Body of pancreas (tissue), 4 donors: ENCODE results near the gene TMEFF2. TPM values are rescaled to one million over a fixed set of nuclear protein-coding genes. Genes with fewer than 3 reads are reported as not detected.
"Not testable (repeated sequence)": the region's sequence is repeated elsewhere in the genome, so short reads cannot be mapped to it uniquely, and the experiment has no call there.

Experiments
- ATAC-seq: fragments of 150-250 bp; one replicate; pipeline ENCODE4 v1.9.1; 2016
- DNase-seq, 4 donors: peaks; one replicate each; pipeline ENCODE4 v3.0.0-alpha.2; 2019
- H3K27ac ChIP-seq, 4 donors: fragments of 200-600 bp; sonication (generic); 1 replicate in 3 of 4; 2 replicates in 1 of 4; pipeline versions ENCODE4 v1.5.1 to v1.6.1; 2016 to 2019; ENCODE audit warnings: mild to moderate bottlenecking in 1 of 4, mixed read lengths in 1 of 4, moderate library complexity in 1 of 4
- H3K27me3 ChIP-seq, 2 donors: fragments of 200-600 bp; sonication (generic); one replicate each; pipeline ENCODE4 v1.6.0; 2016; ENCODE audit warnings: mild to moderate bottlenecking in 1 of 2
- H3K36me3 ChIP-seq, 2 donors: fragments of 200-600 bp; sonication (generic); replicated peaks in 1 of 2; 2 replicates each; pipeline ENCODE4 v1.5.1; 2016; ENCODE audit warnings: low read depth in 2 of 2; ENCODE audit not compliant: insufficient read depth in 1 of 2
- H3K4me1 ChIP-seq: fragments of 200-600 bp; sonication (generic); one replicate; pipeline ENCODE4 v1.6.0; 2016
- H3K4me3 ChIP-seq, 2 donors: fragments of 200-600 bp; sonication (generic); 1 replicate in 1 of 2; 2 replicates in 1 of 2; pipeline ENCODE4 v1.5.1; 2016 to 2019
- H3K9me3 ChIP-seq, 3 donors: fragments of 200-600 bp; sonication (generic); 1 replicate in 2 of 3; 2 replicates in 1 of 3; pipeline ENCODE4 v1.5.1; 2016
- POLR2A ChIP-seq, 3 donors: fragments of 450-650 bp; IDR thresholded peaks; one replicate each; pipeline ENCODE4 v1.6.1; 2016; ENCODE audit warnings: antibody characterized with exemption in 3 of 3, mild to moderate bottlenecking in 2 of 3
- WGBS, 2 donors: methylation state at CpG; one replicate each; pipeline ENCODE4 v1.1.5; 2017; 5-methylcytosine and 5-hydroxymethylcytosine counted together
- intact Hi-C: fragments of 100-400 bp; cut with DNase I; formaldehyde crosslinking; loops from one replicate; pipeline ENCODE4 v1.15.1; 2023
- total RNA-seq, 2 donors: library from RNA; depleted of rRNA; stranded (reverse); fragments of >200 nt; gene quantifications; one replicate each; pipeline ENCODE4 v1.1.0, GENCODE V29; 2016
- TF ChIP-seq, protein P1 (sequence below), 7 experiments: fragments of 450-650 bp in 4 of 7; fragments of 200-600 bp in 3 of 7; sonication (generic) in 3 of 7; IDR thresholded peaks; one replicate each; pipeline ENCODE4 v1.5.1; 2016 to 2019; ENCODE audit warnings: antibody characterized with exemption in 7 of 7

Gene TMEFF2
- total RNA-seq, 2 donors from 2014 or later: not detected

GRCh38 chr2:192087398-192087958 lies 107.3 kb downstream of the TMEFF2 start:
- Histone ChIP-seq H3K4me1 (no peaks in the 10 kb centered on the region), H3K4me3 (no peak overlapping the region)
- TF ChIP-seq, protein P1, sequence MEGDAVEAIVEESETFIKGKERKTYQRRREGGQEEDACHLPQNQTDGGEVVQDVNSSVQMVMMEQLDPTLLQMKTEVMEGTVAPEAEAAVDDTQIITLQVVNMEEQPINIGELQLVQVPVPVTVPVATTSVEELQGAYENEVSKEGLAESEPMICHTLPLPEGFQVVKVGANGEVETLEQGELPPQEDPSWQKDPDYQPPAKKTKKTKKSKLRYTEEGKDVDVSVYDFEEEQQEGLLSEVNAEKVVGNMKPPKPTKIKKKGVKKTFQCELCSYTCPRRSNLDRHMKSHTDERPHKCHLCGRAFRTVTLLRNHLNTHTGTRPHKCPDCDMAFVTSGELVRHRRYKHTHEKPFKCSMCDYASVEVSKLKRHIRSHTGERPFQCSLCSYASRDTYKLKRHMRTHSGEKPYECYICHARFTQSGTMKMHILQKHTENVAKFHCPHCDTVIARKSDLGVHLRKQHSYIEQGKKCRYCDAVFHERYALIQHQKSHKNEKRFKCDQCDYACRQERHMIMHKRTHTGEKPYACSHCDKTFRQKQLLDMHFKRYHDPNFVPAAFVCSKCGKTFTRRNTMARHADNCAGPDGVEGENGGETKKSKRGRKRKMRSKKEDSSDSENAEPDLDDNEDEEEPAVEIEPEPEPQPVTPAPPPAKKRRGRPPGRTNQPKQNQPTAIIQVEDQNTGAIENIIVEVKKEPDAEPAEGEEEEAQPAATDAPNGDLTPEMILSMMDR (IDR thresholded peaks at IDR 0.05): no peak
- TF ChIP-seq POLR2A (IDR thresholded peaks at IDR 0.05): no peak

DNA sequence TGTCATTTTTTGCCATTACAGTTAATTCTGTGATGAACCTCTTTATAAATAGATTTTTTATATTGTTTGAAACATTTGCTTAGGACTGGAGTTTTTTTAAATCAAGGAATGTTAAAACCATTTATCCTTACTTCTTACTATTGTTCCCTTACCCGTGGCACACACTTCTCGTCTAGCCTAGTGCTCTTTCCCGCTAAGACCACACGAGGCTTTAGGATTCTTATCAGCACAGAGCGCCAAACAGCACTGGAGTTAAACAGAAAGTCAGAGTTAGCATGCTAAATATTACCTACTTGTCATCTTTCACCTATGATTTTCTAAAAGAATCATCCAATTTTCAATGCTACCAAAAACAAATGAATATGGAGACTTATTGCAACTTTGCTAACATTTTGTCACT lies 112.6 kb downstream of the TMEFF2 start:
- H3K4me3 ChIP-seq: no peak overlapping the region
- H3K27ac ChIP-seq: no peak overlapping the region
- ATAC-seq (no peak), DNase-seq (no peak)
- intact Hi-C loops: no loop called here
- no peaks in the 10 kb centered on the region for H3K27me3 ChIP-seq
- no peaks in the 10 kb centered on the region for H3K9me3 ChIP-seq
- no peaks in the 10 kb centered on the region for H3K4me1 ChIP-seq
- WGBS, 2 donors: 67 to 69% methylated on average over 5 of the region's 5 CpGs
- H3K36me3 ChIP-seq: no peaks in the 10 kb centered on the region
- TF ChIP-seq, protein P1 (IDR thresholded peaks at IDR 0.05): no peak
- TF ChIP-seq POLR2A (IDR thresholded peaks at IDR 0.05): no peak

More at GRCh38 chr2:192087398-192087958, 107.3 kb downstream of the TMEFF2 start:
- 20% methylated on average over 4 of the region's 4 CpGs for WGBS, 2 donors
- Histone ChIP-seq H3K9me3 (no peaks in the 10 kb centered on the region), H3K36me3 (no peaks in the 10 kb centered on the region), H3K27me3 (no peaks in the 10 kb centered on the region), H3K27ac (no peak overlapping the region)
- ATAC-seq (no peak), DNase-seq (no peak)
- intact Hi-C loops: no loop called here

DNA sequence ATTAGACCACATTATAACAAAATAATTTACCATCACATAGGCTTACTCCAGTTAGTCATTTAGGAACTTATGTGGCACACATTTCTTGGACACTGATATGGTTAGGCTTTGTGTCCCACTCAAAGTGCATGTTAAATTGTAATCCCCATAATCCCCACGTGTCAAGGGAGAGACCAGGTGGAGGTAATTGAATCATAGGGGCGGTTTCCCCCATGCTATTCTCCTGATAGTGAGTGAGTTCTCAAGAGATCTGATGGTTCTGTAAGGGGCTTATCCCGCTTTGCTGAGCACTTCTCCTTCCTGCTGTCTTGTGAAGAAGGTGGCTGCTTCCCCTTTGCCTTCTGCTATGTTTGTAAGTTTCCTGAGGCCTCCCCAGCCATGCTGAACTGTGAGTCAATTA lies 114.6 kb downstream of the TMEFF2 start:
- H3K36me3 ChIP-seq, H3K9me3 ChIP-seq, ATAC-seq, DNase-seq, H3K4me1 ChIP-seq, intact Hi-C loops, H3K27me3 ChIP-seq, H3K4me3 ChIP-seq, H3K27ac ChIP-seq: not testable (repeated sequence)
- WGBS, 2 donors: 67 to 75% methylated on average over 3 of the region's 3 CpGs

GRCh38 chr2:192073878-192074277 lies 120.9 kb downstream of the TMEFF2 start:
- Histone ChIP-seq H3K4me1 (no peaks in the 10 kb centered on the region), H3K27ac (no peak overlapping the region), H3K9me3 (no peaks in the 10 kb centered on the region), H3K36me3 (no peaks in the 10 kb centered on the region), H3K27me3 (no peaks in the 10 kb centered on the region), H3K4me3 (no peak overlapping the region)
- no peak for ATAC-seq
- no peak for DNase-seq
- intact Hi-C loops: no loop called here
- TF ChIP-seq POLR2A (IDR thresholded peaks at IDR 0.05): no peak
- TF ChIP-seq, protein P1 (IDR thresholded peaks at IDR 0.05): no peak

DNA sequence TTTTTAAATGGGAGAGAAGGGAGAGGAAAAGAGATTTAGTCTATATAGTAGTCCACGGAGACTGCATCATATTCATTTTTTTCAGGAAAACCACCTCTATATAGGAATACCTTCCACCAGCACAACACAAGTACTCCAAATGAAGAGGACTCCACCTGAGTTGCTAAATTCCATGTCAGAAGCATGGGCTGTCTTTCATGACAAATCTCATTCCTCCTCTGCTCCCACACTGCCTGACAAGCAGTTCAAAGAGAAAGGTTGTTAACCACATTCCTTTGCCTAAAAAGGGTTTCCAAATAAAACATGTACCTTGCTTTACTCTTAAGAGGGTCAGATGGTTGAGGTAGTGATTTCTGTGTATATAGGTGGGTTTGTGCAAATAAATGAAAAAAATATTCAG lies 122.0 kb downstream of the TMEFF2 start:
- no peak for TF ChIP-seq POLR2A (IDR thresholded peaks at IDR 0.05)
- TF ChIP-seq, protein P1 (IDR thresholded peaks at IDR 0.05): no peak
- WGBS, 2 donors: 67 to 75% methylated on average over 1 of the region's 1 CpG
- Histone ChIP-seq H3K4me3 (no peak overlapping the region), H3K27ac (no peak overlapping the region), H3K27me3 (no peaks in the 10 kb centered on the region), H3K4me1 (no peaks in the 10 kb centered on the region), H3K9me3 (no peaks in the 10 kb centered on the region), H3K36me3 (no peaks in the 10 kb centered on the region)
- intact Hi-C loops: no loop called here
- DNase-seq (no peak), ATAC-seq (no peak)
